H1 (cell line): ENCODE data around the gene MAN1C1. TPM values are rescaled to one million over a fixed set of nuclear protein-coding genes. Genes with fewer than 3 reads are reported as not detected.

Source experiments
- BACH1 ChIP-seq: IDR thresholded peaks from 2 replicates; pipeline ENCODE4 v1.6.1; 2012; ENCODE audit warnings: low read length, improper control_type of control experiment
- KDM1A ChIP-seq: fragments of 200-600, 300-600 bp; sonication (generic); IDR thresholded peaks from 2 replicates; pipeline ENCODE4 v1.7.1; 2016; ENCODE audit warnings: mild to moderate bottlenecking, low read length, borderline replicate concordance
- KDM4A ChIP-seq: IDR thresholded peaks from one replicate; pipeline ENCODE4 v1.7.1; 2012; ENCODE audit warnings: low read depth, mild to moderate bottlenecking, moderate library complexity, low read length, inconsistent platforms; ENCODE audit not compliant: severe bottlenecking
- RBBP5 ChIP-seq: IDR thresholded peaks from 2 replicates; pipeline ENCODE4 v1.7.1; 2012; ENCODE audit warnings: low read depth, mild to moderate bottlenecking, inconsistent platforms, low read length, moderate library complexity, borderline replicate concordance
- SP2 ChIP-seq: IDR thresholded peaks from 2 replicates; pipeline ENCODE4 v1.6.1; 2012; ENCODE audit warnings: mild to moderate bottlenecking, low read length, inconsistent platforms
- TAF1 ChIP-seq: IDR thresholded peaks from 2 replicates; pipeline ENCODE4 v1.6.1; 2011; ENCODE audit warnings: mild to moderate bottlenecking, low read depth, low read length
- polyA plus RNA-seq, 7 experiments: library from polyadenylated mRNA; depleted of rRNA in 3 of 7; stranded (reverse) in 5 of 7; unstranded in 2 of 7; fragments of >200 nt in 5 of 7; fragments of 200-250 nt in 2 of 7; gene quantifications; 1 replicate in 5 of 7; 2 replicates in 1 of 7; 4 replicates in 1 of 7; pipeline versions ENCODE4 v1.2.1 to v1.2.3, GENCODE V29; 2011 to 2013; ENCODE audit warnings: missing spikeins in 2 of 7, mixed read lengths in 2 of 7
- total RNA-seq: library from RNA; stranded (reverse); fragmentation: NEBNext Ultra II Directional; extraction: Animal tissue kit (Norgen Biotek cat#: 25700); gene quantifications from 2 replicates; pipeline ENCODE4 v1.2.1, GENCODE V29; 2021

Gene MAN1C1
- total and polyA plus RNA-seq, 2 of the 8 experiments (the other 6 are each of a cell fraction or from before 2014, with no cell fraction given), result 7.8 to 15.2 TPM

DNA sequence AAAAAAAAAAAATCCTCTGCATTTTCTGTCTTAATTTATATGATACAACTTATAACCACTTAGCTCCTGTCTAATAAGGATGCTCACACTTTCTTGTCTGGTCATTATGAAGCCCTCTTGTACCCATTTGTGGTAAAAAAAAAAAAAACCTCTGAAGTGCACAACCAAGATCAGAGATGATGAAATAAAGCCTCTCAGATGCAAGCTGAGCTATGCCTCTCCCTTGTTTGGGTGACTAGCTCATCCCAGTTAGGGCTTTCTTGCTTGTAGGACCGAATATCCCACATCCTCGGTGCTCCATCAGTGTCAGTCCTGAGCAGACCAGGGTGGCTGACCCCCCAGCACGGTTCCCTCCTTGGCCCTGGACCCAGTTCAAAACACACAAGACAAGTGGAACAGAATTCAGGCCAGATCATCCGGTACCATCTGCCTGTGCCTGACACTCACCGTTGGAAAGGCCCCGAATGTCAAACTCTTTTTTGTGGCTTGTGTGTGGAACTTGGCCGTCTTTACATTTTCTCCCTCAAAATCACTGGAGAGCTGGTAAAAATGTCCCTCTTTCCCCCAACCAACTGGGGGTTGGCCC, 177.1 kb downstream of the MAN1C1 start (continued):
- TF ChIP-seq KDM4A, result no peak
- TF ChIP-seq BACH1, result no peak
- TF ChIP-seq SP2, result no peak
- no peak for TF ChIP-seq KDM1A
- TF ChIP-seq TAF1, result no peak
- TF ChIP-seq RBBP5, result no peak
- TF ChIP-seq, all 59 proteins: peak for 0
